Stimulated activated CD4-positive, alpha-beta T cell treated with anti-CD3 and anti-CD28 coated beads, TNF-alpha, amount 100 ng/mL, for 1 hour (primary cell): ENCODE measurements around the gene COL5A2.

Source experiments
- DNase-seq, 3 donors: peaks; one replicate each; pipeline ENCODE4 v3.0.0-alpha.2; 2020; ENCODE audit warnings: low read depth in 3 of 3, low spot score in 1 of 3

COL5A2 gene

DNA sequence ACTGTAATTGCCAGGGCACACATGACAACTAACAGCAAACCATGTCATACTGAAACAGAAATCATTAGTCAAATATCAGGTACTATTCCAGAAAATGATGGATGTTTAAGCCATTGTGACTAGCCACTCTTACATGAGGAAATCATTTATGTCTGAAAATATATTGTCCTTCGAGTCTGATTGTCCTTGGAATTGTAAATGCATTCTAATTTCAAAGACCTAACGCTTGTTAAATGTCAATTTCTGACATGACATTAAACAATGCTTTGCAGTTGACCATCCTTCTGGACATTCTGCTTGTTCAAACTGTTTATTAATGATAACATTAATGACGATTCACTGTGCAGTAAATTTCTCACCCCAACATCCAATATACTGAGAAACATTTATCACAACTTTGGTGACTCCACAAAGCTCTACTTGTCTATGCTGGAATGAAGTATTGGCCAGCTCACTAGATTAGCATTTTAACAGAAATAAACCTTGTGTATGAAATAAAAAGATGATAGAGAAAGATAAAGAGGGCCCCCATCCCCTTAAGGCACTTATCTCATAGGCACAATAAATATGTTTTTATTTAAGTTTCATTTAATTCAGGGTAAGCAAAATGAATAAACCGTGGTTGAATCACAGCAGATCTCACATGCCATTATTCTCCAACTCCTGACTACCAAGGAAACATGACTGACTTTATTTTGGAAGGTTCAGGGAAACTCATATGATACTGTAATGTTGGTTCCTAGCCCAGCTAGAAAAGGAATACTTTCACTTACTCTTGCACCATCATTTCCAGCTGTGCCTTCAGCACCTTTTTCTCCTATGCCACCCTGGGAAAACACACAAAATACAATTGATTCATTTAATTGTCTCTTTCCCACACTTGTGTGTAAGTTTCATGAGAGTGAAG lies 123.1 kb downstream of the COL5A2 start:
- DNase-seq, result no peak

DNA sequence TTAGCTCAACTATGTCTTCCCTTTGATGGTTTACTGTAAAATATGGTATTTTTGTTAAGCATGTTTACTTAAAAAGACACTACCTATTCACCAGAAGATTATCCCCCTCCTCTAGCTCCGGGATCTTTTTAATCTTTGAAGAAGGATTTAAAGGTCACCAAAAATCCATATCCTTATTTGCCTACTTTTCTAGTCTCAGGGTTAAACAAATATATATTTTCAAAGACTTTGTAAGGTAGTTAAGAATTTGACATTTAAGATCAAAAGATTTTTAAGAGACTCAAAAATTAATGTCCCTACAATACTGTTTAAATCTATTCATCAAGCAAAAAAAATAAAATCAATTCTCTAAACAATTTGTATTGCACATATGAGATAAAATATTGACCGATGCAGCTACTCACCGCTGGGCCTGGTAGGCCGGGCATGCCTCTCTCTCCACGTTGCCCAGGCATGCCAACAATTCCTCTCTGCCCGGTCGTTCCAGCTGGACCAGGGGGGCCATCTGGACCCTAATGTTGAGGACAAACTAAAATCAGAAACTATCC lies 129.3 kb downstream of the COL5A2 start:
- DNase-seq, result no peak

DNA sequence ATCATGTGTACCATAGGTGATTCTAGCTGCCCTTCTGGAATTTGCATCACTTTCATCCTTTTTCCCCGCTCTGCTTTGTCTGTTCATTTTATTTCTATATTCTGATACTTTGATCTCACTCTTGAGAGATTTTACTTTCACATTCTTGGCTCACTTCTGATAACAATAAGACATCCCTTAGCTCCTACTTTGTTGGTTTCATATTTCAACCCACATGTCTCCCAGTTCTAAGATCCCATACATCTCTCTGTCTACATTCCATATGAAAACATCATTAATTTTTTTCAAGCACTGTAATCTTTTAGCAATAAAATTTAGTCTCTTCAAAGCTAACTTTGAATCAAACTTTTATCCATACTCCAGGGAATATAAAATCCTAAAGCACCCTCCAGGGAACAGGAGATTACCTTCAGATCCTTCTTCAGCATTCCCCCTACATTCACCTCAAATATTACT lies 129.8 kb downstream of the COL5A2 start:
- no peak for DNase-seq

DNA sequence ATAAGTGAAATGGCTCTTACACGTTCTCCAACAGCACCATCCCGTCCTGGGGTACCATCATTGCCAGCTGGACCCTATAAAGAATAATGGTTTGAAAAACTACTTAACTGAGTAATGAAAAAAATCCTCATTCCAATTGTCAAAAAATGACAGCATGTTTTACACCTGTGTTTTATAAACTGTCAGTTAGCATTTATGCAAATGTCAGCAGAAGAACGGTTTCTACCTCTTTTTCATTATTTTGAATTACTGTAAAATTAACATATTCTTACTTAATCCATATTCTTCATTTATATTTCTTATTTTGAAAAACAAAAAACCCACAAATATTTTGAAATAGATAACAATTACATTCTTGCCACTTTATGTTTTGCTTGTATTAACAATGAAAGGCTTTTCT lies 131.4 kb downstream of the COL5A2 start:
- DNase-seq, result no peak

DNA sequence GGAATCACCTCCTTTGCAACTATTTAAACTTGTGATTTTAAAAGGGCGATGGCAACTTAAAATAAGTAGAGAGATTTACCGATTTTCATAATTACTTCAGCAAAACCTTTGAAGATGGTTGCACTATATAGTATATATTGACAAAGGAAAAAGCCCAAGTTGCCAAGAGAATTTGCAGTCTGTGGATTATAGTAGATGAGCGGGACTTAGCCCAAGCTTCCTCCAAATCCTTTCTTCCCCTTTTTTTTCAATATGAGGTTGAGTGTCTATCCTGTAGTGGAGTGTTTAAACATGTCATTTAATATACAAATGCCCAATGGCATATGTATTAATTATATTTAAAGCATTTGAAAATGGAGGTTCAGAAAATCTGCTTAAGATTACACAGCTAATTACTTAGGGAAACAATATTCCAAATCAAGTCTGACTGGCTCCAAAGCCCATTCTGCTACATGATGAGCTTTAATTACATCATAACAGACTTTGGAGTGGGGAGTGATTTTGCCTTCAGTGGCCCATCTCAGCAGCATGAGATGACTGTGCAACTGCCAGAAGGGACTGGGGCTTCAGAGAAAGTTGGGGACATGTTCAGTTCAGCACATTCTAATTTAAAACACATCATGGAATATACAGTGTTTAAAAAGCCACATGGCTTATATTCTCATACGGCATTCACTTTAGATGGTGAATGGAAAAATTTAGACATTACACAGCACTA lies 132.2 kb downstream of the COL5A2 start:
- no peak for DNase-seq

DNA sequence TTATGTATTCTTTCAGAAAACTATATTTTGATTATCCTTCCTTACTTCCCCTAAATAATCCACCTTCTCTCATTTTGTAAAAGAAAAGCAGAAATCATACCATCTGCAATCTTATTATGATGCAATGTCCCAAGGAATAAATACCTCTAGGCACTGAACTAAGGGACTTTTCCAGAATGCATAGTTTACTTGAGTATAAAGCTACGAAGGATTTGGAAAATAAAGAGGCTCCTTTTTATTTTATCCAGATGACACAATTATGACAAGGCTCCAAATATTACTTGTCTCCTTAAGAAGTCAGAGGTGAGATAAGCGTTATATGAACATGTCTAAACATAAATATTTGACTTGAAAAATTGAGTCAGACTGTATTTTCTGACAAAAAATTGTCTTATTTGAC lies 133.2 kb downstream of the COL5A2 start:
- DNase-seq, result no peak

DNA sequence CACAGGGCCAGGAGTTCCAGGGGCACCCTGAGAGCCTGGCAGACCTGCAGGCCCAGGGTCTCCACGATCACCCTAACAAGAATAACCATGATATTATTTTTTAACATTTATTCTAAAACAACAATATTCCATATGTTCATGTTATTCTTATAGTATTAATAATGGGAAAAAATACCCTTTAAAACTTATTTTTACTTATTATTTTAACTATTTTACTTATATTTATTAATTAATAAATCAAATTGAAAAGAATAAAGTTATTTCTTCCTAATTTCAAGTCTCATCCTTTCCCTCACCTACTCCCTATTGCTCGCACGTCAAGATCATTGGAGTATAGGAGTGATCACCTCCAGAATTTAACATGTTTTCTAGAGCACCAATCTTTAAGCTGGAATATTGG lies 133.7 kb downstream of the COL5A2 start:
- no peak for DNase-seq

DNA sequence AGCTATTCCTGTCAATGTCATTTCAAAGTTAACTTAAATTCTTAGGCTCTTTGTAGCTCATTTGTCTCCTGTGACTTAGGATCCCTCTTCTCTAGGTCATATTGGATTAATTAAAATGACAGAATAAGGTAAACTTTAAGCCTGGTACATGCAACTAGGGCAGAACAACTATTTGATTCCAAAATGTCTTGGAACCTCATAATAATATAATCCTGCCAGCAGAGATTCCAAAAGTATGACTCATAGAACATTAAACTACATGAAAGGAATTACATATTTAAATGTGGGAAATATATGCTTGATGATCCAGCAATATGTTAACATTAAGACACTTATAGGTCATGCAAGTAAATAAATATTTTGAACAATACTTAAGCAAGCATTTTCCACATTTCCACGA lies 142.0 kb downstream of the COL5A2 start:
- no peak for DNase-seq

DNA sequence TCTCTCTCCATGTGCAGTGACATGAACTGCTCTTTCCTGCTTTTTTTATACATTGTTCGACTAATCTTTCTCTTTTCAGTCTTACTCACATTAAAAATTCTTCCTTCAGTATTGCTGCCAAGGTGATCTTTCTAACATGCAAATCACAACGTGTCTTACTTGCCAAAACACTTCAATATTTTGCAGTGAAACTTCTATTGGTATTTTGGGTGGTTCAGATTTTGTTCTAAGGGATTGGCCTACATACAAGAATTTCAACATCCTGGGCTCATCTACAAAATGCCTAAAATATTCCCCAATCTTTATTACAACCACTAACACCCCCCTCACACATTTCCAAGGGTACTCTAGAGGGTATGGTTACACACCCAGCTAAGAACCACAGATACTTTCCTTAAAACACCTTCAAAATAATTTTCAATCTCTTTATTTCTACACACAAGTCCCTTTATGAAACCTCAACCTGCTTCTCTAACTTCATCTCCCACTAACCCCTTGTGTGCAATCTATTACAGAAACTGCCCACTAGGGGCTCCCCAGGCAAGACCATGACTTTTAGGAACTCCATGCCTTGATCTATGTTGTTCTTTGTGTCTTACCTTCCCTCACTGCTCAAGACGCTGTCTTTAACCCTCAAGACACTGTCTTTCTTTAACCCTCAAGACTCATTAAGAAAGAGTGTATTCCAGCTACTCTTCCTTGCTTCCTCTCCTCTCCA lies 154.5 kb downstream of the COL5A2 start:
- DNase-seq, result no peak

DNA sequence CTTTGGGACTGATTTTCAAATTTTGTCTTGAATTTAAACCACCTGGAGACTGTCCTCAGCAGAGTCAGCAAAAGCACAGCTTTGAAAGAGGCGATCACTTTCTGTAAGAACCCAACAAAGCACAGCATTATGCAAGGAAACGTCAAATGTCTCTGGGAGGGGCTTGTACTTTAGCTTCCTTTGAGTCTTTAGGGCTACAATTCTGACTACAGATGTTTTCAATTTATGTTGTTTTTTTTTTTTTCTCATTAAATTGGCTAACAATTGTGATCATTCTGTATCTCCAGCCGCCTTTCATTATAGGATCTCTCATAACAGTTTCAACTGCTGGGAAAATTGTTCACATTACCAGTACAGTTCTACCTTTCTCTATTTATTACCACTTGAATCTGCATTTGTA lies 157.1 kb downstream of the COL5A2 start:
- no peak for DNase-seq

DNA sequence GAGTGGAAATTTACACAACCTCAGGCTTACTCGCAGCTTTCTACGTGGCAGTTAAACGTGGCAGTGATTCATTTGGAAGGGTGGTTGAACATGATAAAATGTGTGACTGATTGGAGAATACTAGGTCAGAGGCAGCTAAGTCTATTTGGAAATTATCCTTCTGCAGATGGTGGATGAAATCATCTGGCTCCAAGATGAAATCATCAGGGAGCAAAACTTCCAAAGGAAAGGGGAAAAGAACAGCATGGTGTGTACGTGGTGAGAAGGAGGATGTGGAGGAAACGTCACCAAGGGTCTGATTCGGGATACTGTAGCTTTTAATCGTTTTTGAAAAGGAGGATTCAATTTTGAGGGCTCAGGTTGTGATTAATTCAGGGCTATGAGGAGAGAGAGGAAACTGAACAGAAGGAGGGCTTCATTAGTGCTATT lies 157.5 kb downstream of the COL5A2 start:
- DNase-seq, result no peak

DNA sequence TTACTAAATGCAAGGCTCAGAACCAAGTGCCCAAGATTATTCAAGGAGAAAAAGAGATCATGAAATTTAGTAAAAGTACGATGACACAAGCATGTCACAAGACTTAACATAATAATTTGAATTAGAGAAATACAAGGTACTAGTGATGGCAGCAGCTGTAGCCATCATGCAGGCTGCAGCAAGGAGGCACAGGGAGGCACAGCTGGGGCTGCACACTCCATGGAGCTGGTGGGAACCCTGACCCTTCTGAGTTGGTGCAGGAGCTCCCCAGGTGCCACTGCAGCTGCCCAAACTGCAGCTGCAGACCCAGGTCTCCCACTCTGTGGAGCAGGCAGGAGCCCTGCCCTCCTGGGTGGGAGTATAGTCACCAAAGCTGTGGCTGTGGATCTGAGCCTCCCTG lies 159.4 kb downstream of the COL5A2 start:
- no peak for DNase-seq

DNA sequence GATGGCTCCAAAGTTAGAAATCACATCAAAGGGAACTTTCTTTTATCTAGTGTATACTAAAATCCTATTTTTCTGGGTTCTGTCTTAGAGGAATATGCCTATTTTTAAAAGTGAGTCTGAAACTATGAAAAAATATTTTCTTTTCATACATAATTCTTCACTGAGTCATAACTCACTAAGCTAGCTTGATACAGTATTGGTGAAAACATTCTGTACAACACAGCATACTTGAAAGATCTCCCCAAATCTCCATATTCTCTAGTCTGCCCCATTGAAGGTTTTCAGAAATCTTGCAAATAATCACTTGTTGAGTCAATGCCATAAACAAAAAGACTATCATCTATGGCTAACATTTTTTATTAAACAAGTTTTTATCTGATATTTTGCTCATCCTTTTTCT lies 160.9 kb downstream of the COL5A2 start:
- DNase-seq, result no peak

DNA sequence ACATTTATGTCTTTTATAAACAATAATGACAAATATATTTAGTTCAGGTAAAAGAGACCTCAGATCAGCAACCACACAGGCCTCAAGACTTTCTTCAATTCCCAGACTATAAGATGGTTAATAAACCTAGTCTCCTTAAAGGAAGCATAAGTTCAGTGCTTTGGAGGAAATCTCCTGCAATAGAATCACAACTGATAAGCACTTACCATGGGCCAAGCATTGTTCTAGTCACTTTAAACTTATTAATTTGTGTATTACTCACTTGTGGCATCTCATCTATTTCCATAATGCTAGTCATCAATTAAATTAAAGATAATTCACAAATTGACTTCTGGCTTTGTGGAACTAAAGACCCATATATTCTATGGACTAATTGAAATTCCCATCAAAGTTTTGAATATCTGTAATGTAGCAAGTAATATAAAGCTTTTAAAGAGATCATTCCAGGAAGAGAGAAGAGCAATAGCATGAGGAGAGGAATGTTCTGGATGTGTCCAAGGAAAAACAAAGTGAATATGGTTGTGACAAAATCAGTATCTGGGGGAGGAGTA lies 163.2 kb downstream of the COL5A2 start:
- no peak for DNase-seq

DNA sequence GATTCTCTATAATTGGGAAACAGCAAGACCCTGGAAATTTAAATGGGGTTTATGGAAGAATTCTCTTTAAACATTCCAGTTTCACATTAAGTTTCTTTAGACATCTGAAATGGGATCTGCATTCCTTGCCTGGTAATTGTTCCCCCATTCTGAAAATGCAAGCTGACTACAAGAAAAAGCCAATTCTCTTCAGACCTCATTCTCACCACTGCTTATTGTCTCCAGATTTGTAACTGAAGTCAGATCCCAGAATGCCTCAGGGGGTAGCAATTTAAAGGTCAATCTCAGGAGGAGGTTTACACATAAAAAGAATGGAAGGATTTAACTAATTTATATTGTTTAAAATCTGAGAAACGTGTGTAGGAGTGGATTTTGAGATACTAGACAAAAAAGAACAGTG lies 164.2 kb downstream of the COL5A2 start:
- DNase-seq, result no peak

DNA sequence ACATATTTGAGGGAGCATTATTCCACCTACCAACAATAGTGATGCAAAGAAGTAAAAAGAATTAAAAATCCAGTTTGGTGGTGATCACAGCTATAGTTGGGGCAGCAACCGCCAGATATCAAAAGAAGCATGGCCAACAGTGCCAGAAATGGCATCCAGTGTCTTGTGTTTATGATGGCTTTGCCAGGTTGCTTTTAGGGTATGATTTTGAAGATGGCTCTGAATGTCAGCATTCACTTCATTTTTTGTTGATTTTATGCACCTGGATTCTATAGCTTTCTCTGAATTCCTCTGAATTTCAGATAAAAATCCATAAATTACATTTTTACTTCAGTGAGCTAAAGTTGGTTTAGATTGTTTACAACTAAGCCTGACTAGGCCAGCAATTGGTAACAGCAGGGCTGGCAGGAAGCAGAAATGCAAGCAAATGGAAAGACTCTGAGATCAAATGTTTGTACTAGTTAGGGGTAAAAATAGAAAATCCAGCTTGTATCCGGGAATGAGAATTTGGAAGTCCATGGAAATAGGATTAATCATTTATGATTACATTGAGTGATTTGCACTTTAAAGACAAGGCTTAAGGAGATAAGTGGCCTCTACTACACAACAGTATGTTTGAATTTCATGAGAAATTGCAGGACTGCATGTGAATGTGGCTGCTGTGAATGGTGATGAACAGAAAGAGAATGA lies 165.0 kb downstream of the COL5A2 start:
- no peak for DNase-seq

DNA sequence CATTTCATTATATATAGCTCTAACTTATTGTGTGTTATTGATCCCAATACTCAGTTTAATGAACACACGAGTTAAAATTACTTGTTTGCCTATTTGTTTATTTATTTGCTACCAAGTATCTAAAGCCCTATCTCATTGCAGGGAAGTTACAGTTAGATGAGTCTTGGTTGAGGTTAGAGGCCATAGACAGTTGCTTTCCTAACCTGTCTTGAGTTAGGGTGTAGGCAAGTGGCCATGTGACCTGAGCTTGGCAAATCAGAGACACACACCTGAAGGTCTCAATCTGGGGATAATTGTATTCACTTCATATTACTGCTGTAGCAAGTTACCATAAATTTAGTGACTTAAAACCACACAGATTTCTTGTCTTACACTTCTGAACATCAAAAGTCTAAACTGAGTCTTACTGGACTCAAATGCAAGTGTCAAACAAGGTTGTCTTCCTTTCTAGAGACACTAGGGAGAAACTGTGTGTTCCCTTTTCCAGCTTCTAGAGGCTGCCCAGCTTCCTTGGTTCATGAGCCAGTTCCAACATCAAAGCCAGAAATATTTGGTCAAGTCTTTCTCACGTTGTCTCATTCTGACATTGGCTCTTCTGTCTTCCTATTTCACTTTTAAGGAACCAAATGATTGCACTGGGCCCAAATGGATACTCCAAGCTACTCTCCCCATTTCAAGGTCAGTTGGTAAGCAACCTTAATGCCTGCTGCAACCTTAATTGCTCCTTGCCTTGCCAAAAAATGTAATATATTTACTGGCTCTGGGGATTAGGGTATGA lies 165.7 kb downstream of the COL5A2 start:
- DNase-seq, result no peak

DNA sequence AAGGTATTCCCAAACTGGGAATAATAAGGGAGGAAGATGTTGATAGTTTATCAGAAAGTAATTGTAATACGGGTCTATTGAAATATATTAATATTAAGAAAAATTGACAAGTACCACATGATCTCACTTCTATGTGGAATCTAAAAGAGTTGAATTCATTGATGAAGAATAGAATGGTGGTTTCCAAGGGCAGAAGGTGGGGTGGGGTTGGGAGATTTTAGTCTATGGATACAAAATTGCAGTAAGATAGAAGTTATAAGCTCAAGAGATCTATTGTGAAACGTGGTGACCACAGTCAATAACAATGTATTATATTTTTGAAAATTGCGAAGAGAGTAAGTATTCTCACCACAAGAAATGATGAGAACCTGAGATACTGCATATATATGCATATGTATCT lies 166.5 kb downstream of the COL5A2 start:
- DNase-seq, result no peak

DNA sequence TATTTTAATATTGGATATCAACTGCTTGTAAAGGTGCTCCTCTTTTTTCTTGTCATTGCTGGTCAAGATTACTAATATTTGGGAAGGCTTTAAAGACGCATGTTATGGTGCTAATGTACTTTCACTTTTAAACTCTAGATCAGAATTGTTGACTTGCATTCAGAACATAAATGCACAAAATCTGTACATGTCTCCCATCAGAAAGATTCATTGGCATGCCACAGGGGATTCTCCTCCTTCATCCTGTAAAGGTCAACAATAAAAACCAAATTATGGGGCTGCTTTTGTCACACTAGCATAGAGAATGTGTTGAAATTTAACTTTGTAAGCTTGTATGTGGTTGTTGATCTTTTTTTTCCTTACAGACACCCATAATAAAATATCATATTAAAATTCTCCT lies 167.2 kb downstream of the COL5A2 start:
- no peak for DNase-seq

DNA sequence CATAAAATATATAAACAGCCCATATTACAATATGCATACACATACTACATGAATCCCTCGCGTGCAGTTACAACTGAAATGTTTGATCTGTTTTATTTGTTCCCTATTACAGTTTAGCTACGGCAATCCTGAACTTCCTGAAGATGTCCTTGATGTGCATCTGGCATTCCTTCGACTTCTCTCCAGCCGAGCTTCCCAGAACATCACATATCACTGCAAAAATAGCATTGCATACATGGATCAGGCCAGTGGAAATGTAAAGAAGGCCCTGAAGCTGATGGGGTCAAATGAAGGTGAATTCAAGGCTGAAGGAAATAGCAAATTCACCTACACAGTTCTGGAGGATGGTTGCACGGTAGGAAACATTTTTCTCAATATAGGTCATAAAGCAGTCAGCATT lies 169.0 kb downstream of the COL5A2 start:
- no peak for DNase-seq
